K562 (cell line): ENCODE results near the gene CES5A.

Experiments used
- CBX2 ChIP-seq: fragments of 200-600 bp; sonication (generic); IDR thresholded peaks from one replicate; pipeline ENCODE4 v1.6.1; 2012; ENCODE audit warnings: mild to moderate bottlenecking, low read length, inconsistent platforms; ENCODE audit not compliant: insufficient read depth, poor library complexity, severe bottlenecking
- CHD2 ChIP-seq: IDR thresholded peaks from 2 replicates; pipeline ENCODE4 v1.6.1; 2011; ENCODE audit warnings: low read depth, low read length
- FOXA1 ChIP-seq: fragments of 450-650 bp; IDR thresholded peaks from 2 replicates; pipeline ENCODE4 v1.6.1; 2016; ENCODE audit warnings: mild to moderate bottlenecking, borderline replicate concordance
- FOXO4 ChIP-seq: fragments of 450-650 bp; formaldehyde crosslinking; IDR thresholded peaks from 2 replicates; pipeline ENCODE4 v1.4.0; 2020; ENCODE audit warnings: mild to moderate bottlenecking, moderate library complexity
- GATAD2A ChIP-seq: fragments of 450-650 bp; IDR thresholded peaks from 2 replicates; pipeline ENCODE4 v1.6.1; 2017
- HMGXB4 ChIP-seq: sonication (generic); formaldehyde crosslinking; IDR thresholded peaks from 2 replicates; pipeline ENCODE4 v1.8.1; 2023; ENCODE audit warnings: mild to moderate bottlenecking, missing genetic modification reagents
- KAT7 ChIP-seq: sonication (generic); formaldehyde crosslinking; IDR thresholded peaks from 2 replicates; pipeline ENCODE4 v1.8.0; 2022; ENCODE audit warnings: missing genetic modification reagents, mild to moderate bottlenecking, borderline replicate concordance
- MLLT1 ChIP-seq, 2 experiments: fragments of 450-650 bp; IDR thresholded peaks; 2 replicates each; pipeline ENCODE4 v1.6.1; 2016
- POLR2AphosphoS5 ChIP-seq: IDR thresholded peaks from 2 replicates; pipeline ENCODE4 v1.6.1; 2011; ENCODE audit warnings: mild to moderate bottlenecking, low read depth, low read length, moderate library complexity; ENCODE audit not compliant: control insufficient read depth, insufficient read depth
- YBX1 ChIP-seq: fragments of 450-650 bp; IDR thresholded peaks from 2 replicates; pipeline ENCODE4 v1.7.1; 2016; ENCODE audit warnings: mild to moderate bottlenecking
- YY1 ChIP-seq, 3 experiments: IDR thresholded peaks; 2 replicates each; pipeline ENCODE4 v1.6.1; 2011; ENCODE audit warnings: low read length in 2 of 3, mild to moderate bottlenecking in 2 of 3, moderate library complexity in 2 of 3, borderline replicate concordance in 1 of 3, control low read depth in 1 of 3, low read depth in 1 of 3; ENCODE audit not compliant: insufficient read depth in 3 of 3, insufficient replicate concordance in 2 of 3, control insufficient read depth in 1 of 3, insufficient read length in 1 of 3; ENCODE audit errors: extremely low read depth in 1 of 3
- ZBTB8A ChIP-seq: fragments of 450-650 bp; IDR thresholded peaks from 2 replicates; pipeline ENCODE4 v1.6.1; 2018; ENCODE audit warnings: mild to moderate bottlenecking, moderate library complexity; ENCODE audit not compliant: partially characterized antibody
- ZHX1 ChIP-seq: fragments of 150-350 bp; conservative IDR thresholded peaks from 2 replicates; pipeline ENCODE4 v1.6.1; 2014; ENCODE audit warnings: low read length
- ZNF12 ChIP-seq: sonication (generic); formaldehyde crosslinking; IDR thresholded peaks from 2 replicates; pipeline ENCODE4 v1.4.0; 2020; ENCODE audit warnings: mild to moderate bottlenecking, missing genetic modification reagents

GRCh38 chr16:55824473-55825000 is 50.6 kb downstream of the CES5A start:
- TF ChIP-seq FOXA1, result no peak
- no peak for TF ChIP-seq ZHX1
- TF ChIP-seq ZBTB8A, result no peak
- no peak for TF ChIP-seq CBX2
- no peak for TF ChIP-seq KAT7 (CRISPR knock-in tag)
- TF ChIP-seq YY1 (IDR thresholded peaks at IDR 0.05; ENCODE audit: borderline replicate concordance in 1 of 3, control insufficient read depth in 1 of 3, extremely low read depth in 1 of 3, insufficient read depth in 3 of 3, insufficient read length in 1 of 3, insufficient replicate concordance in 2 of 3, low read depth in 1 of 3, low read length in 2 of 3), result no peak
- TF ChIP-seq YBX1, result no peak
- TF ChIP-seq MLLT1 (IDR thresholded peaks at IDR 0.05), result no peak
- no peak for TF ChIP-seq GATAD2A
- TF ChIP-seq CHD2, result no peak
- TF ChIP-seq HMGXB4, result no peak
- no peak for TF ChIP-seq POLR2AphosphoS5
- no peak for TF ChIP-seq FOXO4 (CRISPR knock-in tag)
- no peak for TF ChIP-seq ZNF12 (CRISPR knock-in tag)
